HG03280 (cell line): ENCODE data around the gene ABR.

ENCODE experiments used
- ATAC-seq: cut with Tn5 transposase; IDR thresholded peaks from one replicate; pipeline ENCODE4 v1.9.1; 2021; ENCODE audit warnings: mild to moderate bottlenecking, moderate library complexity; ENCODE audit not compliant: unreplicated experiment

ABR gene

GRCh38 chr17:1036171-1036844 lies 143.5 kb downstream of the ABR start:
- no peak for ATAC-seq

GRCh38 chr17:1035546-1036170 lies 144.1 kb downstream of the ABR start:
- ATAC-seq: no peak

- ATAC-seq: no peak
These were observed 145.1 kb downstream of the ABR start for GRCh38 chr17:1034652-1035210.

- no peak for ATAC-seq
These were observed 146.3 kb downstream of the ABR start for GRCh38 chr17:1033503-1033902.

- ATAC-seq: no peak
These were observed 147.4 kb downstream of the ABR start for GRCh38 chr17:1032391-1032790.

GRCh38 chr17:1031711-1032110 lies 148.1 kb downstream of the ABR start:
- no peak for ATAC-seq

GRCh38 chr17:1030684-1031532 lies 148.9 kb downstream of the ABR start:
- ATAC-seq: no peak

GRCh38 chr17:1029922-1030644 lies 149.7 kb downstream of the ABR start:
- ATAC-seq: no peak

GRCh38 chr17:1029196-1029921 lies 150.4 kb downstream of the ABR start:
- no peak for ATAC-seq

GRCh38 chr17:1027044-1027443 lies 152.7 kb downstream of the ABR start:
- ATAC-seq: no peak

GRCh38 chr17:1026599-1026975 lies 153.2 kb downstream of the ABR start:
- no peak for ATAC-seq

GRCh38 chr17:1025733-1026598 lies 153.8 kb downstream of the ABR start:
- ATAC-seq: no peak

- no peak for ATAC-seq
These were observed 155.7 kb downstream of the ABR start for GRCh38 chr17:1024076-1024475.

GRCh38 chr17:1022278-1023024 lies 157.3 kb downstream of the ABR start:
- no peak for ATAC-seq

- no peak for ATAC-seq
These were observed 158.6 kb downstream of the ABR start for GRCh38 chr17:1021147-1021546.

- no peak for ATAC-seq
These were observed 160.3 kb downstream of the ABR start for GRCh38 chr17:1019451-1019850.

- no peak for ATAC-seq
These were observed 161.2 kb downstream of the ABR start for GRCh38 chr17:1018547-1018946.

- no peak for ATAC-seq
These were observed 166.1 kb downstream of the ABR start for GRCh38 chr17:1013729-1014090.
